B cell (primary cell): ENCODE measurements around the gene KCNJ5.

Source experiments
- CTCF ChIP-seq: fragments of 200-600 bp; IDR thresholded peaks from one replicate; pipeline ENCODE4 v1.8.0; 2022; ENCODE audit warnings: antibody characterized with exemption, mild to moderate bottlenecking
- EZH2 ChIP-seq: IDR thresholded peaks from 2 replicates; pipeline ENCODE4 v1.6.1; 2012; ENCODE audit warnings: borderline replicate concordance, low read depth, mild to moderate bottlenecking, moderate library complexity, low read length; ENCODE audit not compliant: insufficient read depth, poor library complexity, severe bottlenecking

GRCh38 chr11:128891913-128892398, 800 bp downstream of the KCNJ5 start:
- TF ChIP-seq CTCF (no peak), EZH2 (no peak)
